GM12878 (cell line): ENCODE results near the gene DENND1A. TPM values are rescaled to one million over a fixed set of nuclear protein-coding genes. Genes with fewer than 3 reads are reported as not detected.

Experiments used
- BHLHE40 ChIP-seq, 2 experiments: fragments of 450-650 bp in 1 of 2; IDR thresholded peaks; 2 replicates each; pipeline ENCODE4 v1.6.1; 2011 to 2017; ENCODE audit warnings: low read depth in 2 of 2, borderline replicate concordance in 1 of 2, improper control_type of control experiment in 1 of 2, low read length in 1 of 2, mild to moderate bottlenecking in 1 of 2
- HSF1 ChIP-seq: fragments of 150-350 bp; IDR thresholded peaks from 2 replicates; pipeline ENCODE4 v1.6.1; 2014; ENCODE audit warnings: mild to moderate bottlenecking, low read depth, low read length
- IRF5 ChIP-seq: fragments of 450-650 bp; IDR thresholded peaks from 2 replicates; pipeline ENCODE4 v1.6.1; 2017; ENCODE audit warnings: borderline replicate concordance
- STAT1 ChIP-seq: fragments of 450-650 bp; conservative IDR thresholded peaks from 2 replicates; pipeline ENCODE4 v1.6.1; 2014; ENCODE audit warnings: antibody characterized with exemption, mild to moderate bottlenecking
- ZBTB11 ChIP-seq: fragments of 450-650 bp; formaldehyde crosslinking; IDR thresholded peaks from 2 replicates; pipeline ENCODE4 v1.5.0; 2022; ENCODE audit warnings: mild to moderate bottlenecking, missing genetic modification characterization
- polyA plus RNA-seq, 11 experiments: library from polyadenylated mRNA; depleted of rRNA in 4 of 11; unstranded in 6 of 11; stranded (reverse) in 5 of 11; fragments of >200 nt; fragmentation: Nextera tagmentation in 4 of 11; fragmentation: Illumina TruSeq in 1 of 11; extraction: Ambion mirVana in 4 of 11; extraction: Trizol in 1 of 11; gene quantifications; 1 replicate in 1 of 11; 2 replicates in 10 of 11; pipeline versions ENCODE4 v1.2.1 to v1.2.3, GENCODE V29; 2011 to 2016; ENCODE audit warnings: inconsistent platforms in 2 of 11, missing spikeins in 2 of 11, low read depth in 1 of 11
- total RNA-seq, 4 experiments: library from RNA; depleted of rRNA in 3 of 4; stranded (reverse); fragments of >200 nt in 3 of 4; fragmentation: Illumina TruSeq in 1 of 4; extraction: Trizol in 1 of 4; gene quantifications; 2 replicates each; pipeline versions ENCODE4 v1.2.1 to v1.2.3, GENCODE V29; 2013 to 2021

DENND1A gene
- total and polyA plus RNA-seq, 10 of the 15 experiments (the other 5 are each of a cell fraction or from before 2014, with no cell fraction given): 14.1 to 48.6 (median 35.2) TPM

DNA sequence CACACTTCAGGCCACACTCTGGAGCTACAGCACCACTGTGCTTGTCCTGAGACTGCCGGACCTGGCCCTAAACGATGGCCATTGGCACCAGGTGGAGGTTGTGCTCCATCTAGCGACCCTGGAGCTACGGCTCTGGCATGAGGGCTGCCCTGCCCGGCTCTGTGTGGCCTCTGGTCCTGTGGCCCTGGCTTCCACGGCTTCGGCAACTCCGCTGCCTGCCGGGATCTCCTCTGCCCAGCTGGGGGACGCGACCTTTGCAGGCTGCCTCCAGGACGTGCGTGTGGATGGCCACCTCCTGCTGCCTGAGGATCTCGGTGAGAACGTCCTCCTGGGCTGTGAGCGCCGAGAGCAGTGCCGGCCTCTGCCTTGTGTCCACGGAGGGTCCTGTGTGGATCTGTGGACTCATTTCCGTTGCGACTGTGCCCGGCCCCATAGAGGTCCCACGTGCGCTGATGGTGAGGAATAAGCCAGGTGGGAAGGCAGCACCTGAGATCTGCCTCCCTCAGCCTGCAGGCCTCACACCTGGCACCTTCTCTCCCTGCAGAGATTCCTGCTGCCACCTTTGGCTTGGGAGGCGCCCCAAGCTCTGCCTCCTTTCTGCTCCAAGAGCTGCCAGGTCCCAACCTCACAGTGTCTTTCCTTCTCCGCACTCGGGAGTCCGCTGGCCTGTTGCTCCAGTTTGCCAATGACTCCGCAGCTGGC, 559.2 kb downstream of the DENND1A start (continued):
- TF ChIP-seq BHLHE40 (IDR thresholded peaks at IDR 0.05; ENCODE audit: borderline replicate concordance in 1 of 2, low read depth in 2 of 2, low read length in 1 of 2) (no peak), ZBTB11 (CRISPR knock-in tag) (no peak), HSF1 (no peak), STAT1 (no peak), IRF5 (no peak)
- TF ChIP-seq, all 136 proteins: peak for 0
